Upper lobe of right lung (tissue), 1 donor: Measurements from ENCODE around the gene ANKS1B. TPM values are rescaled to one million over a fixed set of nuclear protein-coding genes. Genes with fewer than 3 reads are reported as not detected.

ENCODE experiments used
- ATAC-seq: fragments of 200-7000 bp; cut with Tn5 transposase; one replicate; pipeline ENCODE4 v1.9.1; 2020; ENCODE audit warnings: mild to moderate bottlenecking, moderate library complexity
- DNase-seq: peaks from one replicate; pipeline ENCODE4 v3.0.0-alpha.2; 2020
- H3K27ac ChIP-seq: fragments of 200-600 bp; one replicate; pipeline ENCODE4 v1.8.0; 2022
- H3K27me3 ChIP-seq: fragments of 200-600 bp; one replicate; pipeline ENCODE4 v1.8.0; 2022; ENCODE audit warnings: mild to moderate bottlenecking
- H3K36me3 ChIP-seq: fragments of 200-600 bp; one replicate; pipeline ENCODE4 v1.8.0; 2022
- H3K4me1 ChIP-seq: fragments of 200-600 bp; one replicate; pipeline ENCODE4 v1.8.0; 2022
- H3K4me3 ChIP-seq: fragments of 200-600 bp; one replicate; pipeline ENCODE4 v1.8.0; 2022; ENCODE audit warnings: mild to moderate bottlenecking
- H3K9me3 ChIP-seq: fragments of 200-600 bp; one replicate; pipeline ENCODE4 v1.8.0; 2022
- CTCF ChIP-seq: fragments of 200-600 bp; IDR thresholded peaks from one replicate; pipeline ENCODE4 v1.8.0; 2022; ENCODE audit warnings: antibody characterized with exemption
- intact Hi-C: fragments of 100-400 bp; cut with DNase I; formaldehyde crosslinking; loops from one replicate; pipeline ENCODE4 v1.11.0; 2022
- total RNA-seq: library from RNA; stranded (reverse); fragmentation: NEBNext Ultra II Directional; extraction: Animal tissue kit (Norgen Biotek cat#: 25700); gene quantifications from one replicate; pipeline ENCODE4 v1.2.1, GENCODE V29; 2021
- donor health status: DM: no; HTN: yes; CAD: no; lungs with severe emphysema.

The ANKS1B gene
- total RNA-seq, 1 donor from 2014 or later = 5.3 TPM

- no peak for ATAC-seq
- Histone ChIP-seq H3K9me3 (no peaks in the 10 kb centered on the region), H3K4me1 (no peaks in the 10 kb centered on the region), H3K27me3 (no peaks in the 10 kb centered on the region), H3K4me3 (no peak overlapping the region), H3K36me3 (no peaks in the 10 kb centered on the region), H3K27ac (no peak overlapping the region)
- intact Hi-C loops = no loop called here
- no peak for TF ChIP-seq CTCF
- DNase-seq = no peak
Measured at GRCh38 chr12:99099786-99100185, 885.0 kb downstream of the ANKS1B start.

- intact Hi-C loops = no loop called here
- no peak for TF ChIP-seq CTCF
- Histone ChIP-seq H3K36me3 (no peaks in the 10 kb centered on the region), H3K9me3 (no peaks in the 10 kb centered on the region), H3K4me1 (no peaks in the 10 kb centered on the region), H3K4me3 (no peak overlapping the region), H3K27ac (no peak overlapping the region), H3K27me3 (no peaks in the 10 kb centered on the region)
- DNase-seq (no peak), ATAC-seq (no peak)
Measured at GRCh38 chr12:99097171-99097570, 887.6 kb downstream of the ANKS1B start.

GRCh38 chr12:99093166-99093565 is 891.6 kb downstream of the ANKS1B start:
- H3K4me1 ChIP-seq = no peaks in the 10 kb centered on the region
- H3K9me3 ChIP-seq = no peaks in the 10 kb centered on the region
- H3K27ac ChIP-seq = no peak overlapping the region
- no peak for ATAC-seq
- no peak for TF ChIP-seq CTCF
- intact Hi-C loops = no loop called here
- H3K27me3 ChIP-seq = peaks cover 5% of the 10 kb centered on the region
- no peak for DNase-seq
- no peak overlapping the region for H3K4me3 ChIP-seq
- no peaks in the 10 kb centered on the region for H3K36me3 ChIP-seq

- TF ChIP-seq CTCF = no peak
- intact Hi-C loops = no loop called here
- H3K4me1 ChIP-seq = no peaks in the 10 kb centered on the region
- H3K9me3 ChIP-seq = no peaks in the 10 kb centered on the region
- no peak for ATAC-seq
- DNase-seq = no peak
- peaks cover 5% of the 10 kb centered on the region for H3K27me3 ChIP-seq
- H3K4me3 ChIP-seq = no peak overlapping the region
- H3K36me3 ChIP-seq = no peaks in the 10 kb centered on the region
- H3K27ac ChIP-seq = no peak overlapping the region
Measured at GRCh38 chr12:99092100-99092851, 892.5 kb downstream of the ANKS1B start.

- H3K9me3 ChIP-seq = no peaks in the 10 kb centered on the region
- no peak overlapping the region for H3K4me3 ChIP-seq
- peaks cover 5% of the 10 kb centered on the region for H3K27me3 ChIP-seq
- H3K27ac ChIP-seq = no peak overlapping the region
- no peak for TF ChIP-seq CTCF
- intact Hi-C loops = no loop called here
- no peaks in the 10 kb centered on the region for H3K4me1 ChIP-seq
- H3K36me3 ChIP-seq = no peaks in the 10 kb centered on the region
- ATAC-seq = no peak
- no peak for DNase-seq
Measured at GRCh38 chr12:99087278-99087677, 897.5 kb downstream of the ANKS1B start.

- DNase-seq (no peak), ATAC-seq (no peak)
- Histone ChIP-seq H3K9me3 (no peaks in the 10 kb centered on the region), H3K36me3 (no peaks in the 10 kb centered on the region), H3K4me3 (no peak overlapping the region), H3K27me3 (no peaks in the 10 kb centered on the region), H3K4me1 (no peaks in the 10 kb centered on the region), H3K27ac (no peak overlapping the region)
- no peak for TF ChIP-seq CTCF
- intact Hi-C loops = no loop called here
Measured at GRCh38 chr12:99079811-99080210, 904.9 kb downstream of the ANKS1B start.
